Measurements from ENCODE around the gene ZNF423. TPM values are rescaled to one million over a fixed set of nuclear protein-coding genes. Genes with fewer than 3 reads are reported as not detected.
"Not testable (repeated sequence)": the region's sequence is repeated elsewhere in the genome, so short reads cannot be mapped to it uniquely, and the experiment has no call there.

ZNF423 gene
- total and polyA plus RNA-seq, 2 experiments from 2014 or later, result 0.43 to 0.49 TPM

DNA sequence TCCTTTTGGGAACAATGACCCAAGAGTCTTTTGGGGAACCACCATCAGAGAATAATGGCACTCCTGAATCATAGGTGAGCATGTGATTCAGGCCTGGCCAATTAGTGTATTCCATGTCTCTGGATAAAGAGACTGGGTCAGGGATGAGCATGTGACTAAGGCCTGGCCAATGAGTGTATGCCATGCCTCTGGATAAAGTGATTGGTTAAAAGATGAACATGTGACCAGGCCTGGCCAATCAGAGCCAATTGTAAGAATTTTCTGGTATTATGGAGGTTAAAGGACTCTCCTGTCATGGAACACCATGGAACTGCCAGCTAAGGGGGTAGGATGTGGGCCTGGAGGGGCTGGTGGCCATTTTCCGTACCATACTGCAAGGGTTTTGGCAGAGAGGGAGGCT, 288.0 kb downstream of the ZNF423 start:
- no peaks in the 10 kb centered on the region for H3K79me2 ChIP-seq (ENCODE audit: insufficient read depth)
- no peaks in the 10 kb centered on the region for H3K36me3 ChIP-seq (ENCODE audit: low read depth)
- no peaks in the 10 kb centered on the region for H3K9me3 ChIP-seq (ENCODE audit: low read depth)
- no peaks in the 10 kb centered on the region for H3K4me1 ChIP-seq (ENCODE audit: insufficient read depth)
- no peaks in the 10 kb centered on the region for H3K9me2 ChIP-seq (ENCODE audit: insufficient read depth)
- no peak overlapping the region for H3K4me3 ChIP-seq
- in situ Hi-C loops (cut with MboI), result no loop called here
- no peak overlapping the region for H3K4me2 ChIP-seq (ENCODE audit: unreplicated experiment)
- H3F3A ChIP-seq (ENCODE audit: insufficient read depth), result no peaks in the 10 kb centered on the region
- H4K20me1 ChIP-seq (ENCODE audit: insufficient read depth), result no peaks in the 10 kb centered on the region
- no peak overlapping the region for H3K9ac ChIP-seq
- no peaks in the 10 kb centered on the region for H3K27me3 ChIP-seq (replicated peaks; ENCODE audit: insufficient read depth)
- DNase-seq, result no peak
- H2AFZ ChIP-seq, result no peak overlapping the region
- H3K27ac ChIP-seq, result no peak overlapping the region
- 77 to 78% methylated on average over 1 of the region's 1 CpG for WGBS, 2 experiments (ENCODE audit: low coverage in 1 of 2, low lambda C conversion rate in 2 of 2, missing lambda C conversion rate in 2 of 2)
- TF ChIP-seq EZH2 (IDR thresholded peaks at IDR 0.05; ENCODE audit: insufficient read depth, poor library complexity, severe bottlenecking) (no peak), EZH2phosphoT487 (IDR thresholded peaks at IDR 0.05; ENCODE audit: insufficient read depth, low read depth) (no peak)

DNA sequence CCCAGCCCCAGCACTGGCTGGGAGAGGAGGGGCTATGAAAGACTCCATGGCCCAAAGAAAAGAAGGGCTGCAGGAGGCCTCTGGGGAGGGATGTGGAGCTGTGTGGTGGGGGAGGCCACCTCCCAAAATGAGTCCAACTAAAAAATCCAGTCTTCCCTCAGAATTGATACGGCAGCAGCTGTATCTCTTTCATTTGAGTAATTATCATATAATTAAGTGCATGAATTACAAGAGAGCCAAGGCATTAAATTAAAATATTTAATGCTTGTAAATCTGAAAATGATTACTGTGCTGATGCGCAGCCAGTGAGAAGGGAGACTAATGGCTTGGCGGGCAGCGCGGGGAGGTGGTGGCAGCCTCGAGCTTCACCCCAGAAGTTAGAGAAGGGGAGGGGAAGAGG, 289.5 kb downstream of the ZNF423 start:
- Histone ChIP-seq H3K4me1 (ENCODE audit: insufficient read depth) (no peaks in the 10 kb centered on the region), H3K4me2 (ENCODE audit: unreplicated experiment) (no peak overlapping the region), H3K4me3 (no peak overlapping the region), H3K9me2 (ENCODE audit: insufficient read depth) (no peaks in the 10 kb centered on the region), H3K79me2 (ENCODE audit: insufficient read depth) (no peaks in the 10 kb centered on the region), H4K20me1 (ENCODE audit: insufficient read depth) (no peaks in the 10 kb centered on the region), H3K27ac (no peak overlapping the region), H2AFZ (no peak overlapping the region), H3K36me3 (ENCODE audit: low read depth) (no peaks in the 10 kb centered on the region), H3K27me3 (replicated peaks; ENCODE audit: insufficient read depth) (no peaks in the 10 kb centered on the region), H3F3A (ENCODE audit: insufficient read depth) (no peaks in the 10 kb centered on the region), H3K9ac (no peak overlapping the region), H3K9me3 (ENCODE audit: low read depth) (no peaks in the 10 kb centered on the region)
- TF ChIP-seq EZH2 (IDR thresholded peaks at IDR 0.05; ENCODE audit: insufficient read depth, poor library complexity, severe bottlenecking) (no peak), EZH2phosphoT487 (IDR thresholded peaks at IDR 0.05; ENCODE audit: insufficient read depth, low read depth) (no peak)
- DNase-seq, result no peak
- in situ Hi-C loops (cut with MboI), result no loop called here
- WGBS, 2 experiments (ENCODE audit: low coverage in 1 of 2, low lambda C conversion rate in 2 of 2, missing lambda C conversion rate in 2 of 2), result 9 to 11% methylated on average over 6 of the region's 6 CpGs

DNA sequence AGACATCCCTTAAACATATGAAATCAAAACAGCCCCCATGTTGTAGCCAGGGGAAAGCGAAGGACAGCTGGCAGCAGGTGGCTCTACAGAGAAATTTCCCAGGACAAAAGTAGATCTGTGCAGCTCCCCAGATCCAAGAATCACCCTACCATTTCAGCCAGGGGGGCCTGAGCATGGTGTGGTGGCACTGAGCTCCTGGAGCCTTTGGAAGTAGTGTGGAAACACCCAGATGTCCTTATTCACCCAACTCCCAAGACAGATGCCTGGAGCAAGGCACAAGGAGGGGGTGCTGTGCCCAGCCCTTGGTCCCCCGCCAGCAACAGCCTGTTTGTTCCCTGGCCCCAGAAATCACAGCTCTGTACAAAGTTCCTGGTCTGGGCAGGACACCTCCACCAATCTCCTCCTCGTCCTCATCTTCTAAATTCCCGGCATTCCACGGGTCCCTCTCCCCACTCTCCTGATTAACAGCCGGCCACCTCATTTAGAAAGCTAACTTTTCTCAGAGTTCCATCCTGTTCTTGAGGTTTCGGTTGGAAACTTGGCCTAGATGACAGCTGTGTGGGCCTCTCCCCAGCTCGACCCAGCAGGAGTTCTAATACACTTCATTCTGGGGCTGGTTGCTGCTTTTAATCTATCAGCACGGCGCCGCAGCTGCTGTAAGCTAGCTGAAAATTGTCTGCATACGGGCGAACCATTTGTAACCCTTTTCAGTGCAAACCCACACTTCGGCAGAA, 291.2 kb downstream of the ZNF423 start:
- WGBS, 2 experiments (ENCODE audit: low coverage in 1 of 2, low lambda C conversion rate in 2 of 2, missing lambda C conversion rate in 2 of 2), result 7 to 8% methylated on average over 14 of the region's 14 CpGs
- no peak overlapping the region for H3K9ac ChIP-seq
- no peaks in the 10 kb centered on the region for H3K36me3 ChIP-seq (ENCODE audit: low read depth)
- no peak overlapping the region for H3K4me3 ChIP-seq
- no peaks in the 10 kb centered on the region for H3K4me1 ChIP-seq (ENCODE audit: insufficient read depth)
- peak; percentile 11 for DNase-seq
- TF ChIP-seq EZH2 (IDR thresholded peaks at IDR 0.05; ENCODE audit: insufficient read depth, poor library complexity, severe bottlenecking) (no peak), EZH2phosphoT487 (IDR thresholded peaks at IDR 0.05; ENCODE audit: insufficient read depth, low read depth) (no peak)
- in situ Hi-C loops (cut with MboI), result no loop called here
- H4K20me1 ChIP-seq (ENCODE audit: insufficient read depth), result no peaks in the 10 kb centered on the region
- no peaks in the 10 kb centered on the region for H3K27me3 ChIP-seq (replicated peaks; ENCODE audit: insufficient read depth)
- no peak overlapping the region for H2AFZ ChIP-seq
- H3F3A ChIP-seq (ENCODE audit: insufficient read depth), result no peaks in the 10 kb centered on the region
- H3K79me2 ChIP-seq (ENCODE audit: insufficient read depth), result no peaks in the 10 kb centered on the region
- H3K4me2 ChIP-seq (ENCODE audit: unreplicated experiment), result no peak overlapping the region
- H3K9me2 ChIP-seq (ENCODE audit: insufficient read depth), result no peaks in the 10 kb centered on the region
- H3K9me3 ChIP-seq (ENCODE audit: low read depth), result no peaks in the 10 kb centered on the region
- no peak overlapping the region for H3K27ac ChIP-seq

DNA sequence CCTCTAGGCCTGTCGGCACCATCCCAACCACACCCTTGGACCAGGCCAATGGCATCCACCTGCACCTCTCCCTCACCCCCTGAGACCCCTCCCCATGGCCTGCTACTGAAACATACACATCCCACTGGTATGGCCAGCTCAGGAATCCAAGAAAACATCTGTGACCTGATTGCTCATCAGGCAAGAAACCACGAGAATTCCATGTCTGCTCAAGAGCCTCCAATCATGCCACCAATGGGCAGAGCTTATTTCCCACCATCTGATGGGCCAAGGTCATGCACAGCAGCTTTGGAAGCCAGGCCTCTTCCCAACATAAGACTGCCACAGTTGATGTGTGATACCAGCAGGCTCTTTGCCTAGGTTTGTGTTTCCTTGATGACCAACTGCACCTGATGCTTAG, 292.2 kb downstream of the ZNF423 start:
- Histone ChIP-seq H3K27me3 (replicated peaks; ENCODE audit: insufficient read depth) (no peaks in the 10 kb centered on the region), H3K79me2 (ENCODE audit: insufficient read depth) (no peaks in the 10 kb centered on the region), H3K9me2 (ENCODE audit: insufficient read depth) (no peaks in the 10 kb centered on the region), H3K9ac (no peak overlapping the region), H4K20me1 (ENCODE audit: insufficient read depth) (no peaks in the 10 kb centered on the region), H2AFZ (no peak overlapping the region), H3K36me3 (ENCODE audit: low read depth) (no peaks in the 10 kb centered on the region), H3K9me3 (ENCODE audit: low read depth) (no peaks in the 10 kb centered on the region), H3K4me2 (ENCODE audit: unreplicated experiment) (no peak overlapping the region), H3K4me3 (no peak overlapping the region), H3K4me1 (ENCODE audit: insufficient read depth) (no peaks in the 10 kb centered on the region), H3K27ac (no peak overlapping the region), H3F3A (ENCODE audit: insufficient read depth) (no peaks in the 10 kb centered on the region)
- DNase-seq, result peak; percentile 18
- in situ Hi-C loops (cut with MboI), result no loop called here
- TF ChIP-seq EZH2 (IDR thresholded peaks at IDR 0.05; ENCODE audit: insufficient read depth, poor library complexity, severe bottlenecking) (no peak), EZH2phosphoT487 (IDR thresholded peaks at IDR 0.05; ENCODE audit: insufficient read depth, low read depth) (no peak)
- 64 to 72% methylated on average over 2 of the region's 2 CpGs for WGBS, 2 experiments (ENCODE audit: low coverage in 1 of 2, low lambda C conversion rate in 2 of 2, missing lambda C conversion rate in 2 of 2)

DNA sequence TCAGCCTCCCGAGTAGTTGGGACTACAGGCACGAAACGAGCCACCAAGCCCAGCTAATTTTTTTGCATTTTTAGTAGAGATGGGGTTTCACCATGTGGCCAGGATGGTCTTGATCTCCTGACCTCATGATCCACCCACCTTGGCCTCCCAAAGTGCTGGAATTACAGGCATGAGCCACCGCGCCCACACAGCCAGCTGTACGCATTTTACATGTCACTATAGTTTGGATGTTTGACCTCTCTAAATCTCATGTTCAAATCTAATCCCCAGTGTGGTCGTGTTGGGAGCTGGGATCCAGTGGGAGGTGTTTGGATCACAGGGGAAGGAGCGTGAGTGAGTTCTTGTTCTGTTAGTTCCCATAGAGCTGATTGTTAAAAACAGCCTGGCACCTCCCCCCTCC, 293.0 kb downstream of the ZNF423 start:
- H3K9ac ChIP-seq; H3F3A ChIP-seq (ENCODE audit: insufficient read depth); H4K20me1 ChIP-seq (ENCODE audit: insufficient read depth); H3K36me3 ChIP-seq (ENCODE audit: low read depth); H2AFZ ChIP-seq; H3K4me2 ChIP-seq (ENCODE audit: unreplicated experiment); H3K27ac ChIP-seq; H3K27me3 ChIP-seq (replicated peaks; ENCODE audit: insufficient read depth); in situ Hi-C loops (cut with MboI); H3K4me3 ChIP-seq; H3K79me2 ChIP-seq (ENCODE audit: insufficient read depth); H3K4me1 ChIP-seq (ENCODE audit: insufficient read depth); H3K9me2 ChIP-seq (ENCODE audit: insufficient read depth); H3K9me3 ChIP-seq (ENCODE audit: low read depth); DNase-seq: not testable (repeated sequence)
- WGBS, 2 experiments (ENCODE audit: low coverage in 1 of 2, low lambda C conversion rate in 2 of 2, missing lambda C conversion rate in 2 of 2), result 75 to 83% methylated on average over 8 of the region's 8 CpGs

Data from GM23248 (cell line).